Measurements from ENCODE around the gene PLCB4. TPM values are rescaled to one million over a fixed set of nuclear protein-coding genes. Genes with fewer than 3 reads are reported as not detected.

Gene PLCB4
- total RNA-seq, 1 donor from 2014 or later = 12.0 TPM

GRCh38 chr20:9280666-9281065, 211.8 kb downstream of the PLCB4 start:
- DNase-seq (ENCODE audit: extremely low spot score in 2 of 2) = no peak
- peaks cover 7% of the 10 kb centered on the region for H3K4me1 ChIP-seq
- TF ChIP-seq POLR2AphosphoS5 (IDR thresholded peaks at IDR 0.05; ENCODE audit: insufficient read depth in 1 of 2, low read depth in 1 of 2) (no peak), CTCF (IDR thresholded peaks at IDR 0.05) (no peak), POLR2A (IDR thresholded peaks at IDR 0.05) (no peak)
- no peaks in the 10 kb centered on the region for H3K27me3 ChIP-seq
- H3K27ac ChIP-seq = no peak overlapping the region
- no peaks in the 10 kb centered on the region for H3K9me3 ChIP-seq
- intact Hi-C loops (cut with DNase I) = no loop called here
- H3K36me3 ChIP-seq = no peaks in the 10 kb centered on the region
- H3K4me3 ChIP-seq = no peak overlapping the region

GRCh38 chr20:9281803-9282202, 212.9 kb downstream of the PLCB4 start:
- H3K9me3 ChIP-seq = no peaks in the 10 kb centered on the region
- no peak for DNase-seq (ENCODE audit: extremely low spot score in 2 of 2)
- no peak for TF ChIP-seq POLR2AphosphoS5 (IDR thresholded peaks at IDR 0.05; ENCODE audit: insufficient read depth in 1 of 2, low read depth in 1 of 2)
- TF ChIP-seq POLR2A (IDR thresholded peaks at IDR 0.05) = no peak
- no peak for TF ChIP-seq CTCF (IDR thresholded peaks at IDR 0.05)
- H3K4me1 ChIP-seq = peaks cover 7% of the 10 kb centered on the region
- intact Hi-C loops (cut with DNase I) = no loop called here
- H3K36me3 ChIP-seq = no peaks in the 10 kb centered on the region
- no peaks in the 10 kb centered on the region for H3K27me3 ChIP-seq
- no peak overlapping the region for H3K4me3 ChIP-seq
- H3K27ac ChIP-seq = no peak overlapping the region

GRCh38 chr20:9285617-9286016, 216.7 kb downstream of the PLCB4 start:
- intact Hi-C loops (cut with DNase I) = no loop called here
- H3K27me3 ChIP-seq = no peaks in the 10 kb centered on the region
- no peak for DNase-seq (ENCODE audit: extremely low spot score in 2 of 2)
- no peaks in the 10 kb centered on the region for H3K9me3 ChIP-seq
- no peaks in the 10 kb centered on the region for H3K4me1 ChIP-seq
- no peak for TF ChIP-seq POLR2A (IDR thresholded peaks at IDR 0.05)
- no peak for TF ChIP-seq POLR2AphosphoS5 (IDR thresholded peaks at IDR 0.05; ENCODE audit: insufficient read depth in 1 of 2, low read depth in 1 of 2)
- TF ChIP-seq CTCF (IDR thresholded peaks at IDR 0.05) = no peak
- H3K4me3 ChIP-seq = no peak overlapping the region
- H3K27ac ChIP-seq = no peak overlapping the region
- H3K36me3 ChIP-seq = no peaks in the 10 kb centered on the region

- no peaks in the 10 kb centered on the region for H3K9me3 ChIP-seq
- no peak for TF ChIP-seq POLR2A (IDR thresholded peaks at IDR 0.05)
- TF ChIP-seq POLR2AphosphoS5 (IDR thresholded peaks at IDR 0.05; ENCODE audit: insufficient read depth in 1 of 2, low read depth in 1 of 2) = no peak
- no peak for TF ChIP-seq CTCF (IDR thresholded peaks at IDR 0.05)
- intact Hi-C loops (cut with DNase I) = no loop called here
- no peaks in the 10 kb centered on the region for H3K4me1 ChIP-seq
- H3K36me3 ChIP-seq = no peaks in the 10 kb centered on the region
- no peak for DNase-seq (ENCODE audit: extremely low spot score in 2 of 2)
- H3K27ac ChIP-seq = no peak overlapping the region
- H3K27me3 ChIP-seq = no peaks in the 10 kb centered on the region
- H3K4me3 ChIP-seq = no peak overlapping the region
Measured at GRCh38 chr20:9286501-9287461, 217.9 kb downstream of the PLCB4 start.

GRCh38 chr20:9287826-9288225, 218.9 kb downstream of the PLCB4 start:
- Histone ChIP-seq H3K36me3 (no peaks in the 10 kb centered on the region), H3K9me3 (no peaks in the 10 kb centered on the region), H3K4me1 (no peaks in the 10 kb centered on the region), H3K4me3 (no peak overlapping the region), H3K27me3 (no peaks in the 10 kb centered on the region), H3K27ac (no peak overlapping the region)
- TF ChIP-seq POLR2AphosphoS5 (IDR thresholded peaks at IDR 0.05; ENCODE audit: insufficient read depth in 1 of 2, low read depth in 1 of 2) = no peak
- no peak for TF ChIP-seq CTCF (IDR thresholded peaks at IDR 0.05)
- TF ChIP-seq POLR2A (IDR thresholded peaks at IDR 0.05) = no peak
- no peak for DNase-seq (ENCODE audit: extremely low spot score in 2 of 2)
- intact Hi-C loops (cut with DNase I) = no loop called here

Measured in vagina (tissue), 2 donors.